ENCODE measurements around the gene RGS8.

DNA sequence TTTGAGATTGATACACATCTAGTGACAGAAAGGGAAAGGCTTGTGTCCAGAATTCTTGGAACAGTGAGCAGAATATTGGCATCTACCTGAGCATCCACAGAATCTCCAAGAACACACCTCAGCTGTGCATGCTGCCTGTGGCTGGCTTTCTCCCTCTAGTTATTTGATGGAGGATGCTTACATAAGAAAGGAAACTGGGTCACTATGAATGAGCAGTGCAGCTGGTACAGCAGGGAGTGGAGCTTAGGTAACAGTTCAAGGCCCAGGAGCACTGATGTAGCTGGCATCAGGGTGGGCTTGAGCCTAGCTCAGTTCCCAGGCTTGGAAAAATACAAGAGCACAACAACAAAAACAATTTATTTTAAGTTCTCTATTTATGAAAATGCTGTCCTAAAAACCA lies 26.3 kb downstream of the RGS8 start:
- TF ChIP-seq CTCF (IDR thresholded peaks at IDR 0.05; ENCODE audit: low read depth, low read length, missing input control), result no peak
- TF ChIP-seq JUND (IDR thresholded peaks at IDR 0.05), result no peak
- TF ChIP-seq TAF1 (conservative IDR thresholded peaks at IDR 0.05), result no peak
